Keratinocyte (primary cell): ENCODE data around the gene CCDC12. TPM values are rescaled to one million over a fixed set of nuclear protein-coding genes. Genes with fewer than 3 reads are reported as not detected.

Experiments used
- DNase-seq: peaks from one replicate; pipeline ENCODE4 v3.0.0-alpha.2; 2011; ENCODE audit warnings: low read depth, missing footprints, low spot score
- FAIRE-seq: peaks from 2 replicates; lab custom pipeline; 2011; peaks lifted over from hg19 to GRCh38; lab: Jason Lieb, UNC
- H2AFZ ChIP-seq: 2 replicates; pipeline ENCODE4 v1.6.0; 2012; ENCODE audit warnings: low read length, control low read depth, inconsistent platforms; ENCODE audit not compliant: control insufficient read depth
- H3K27ac ChIP-seq: 2 replicates; pipeline ENCODE4 v1.5.1; 2011; ENCODE audit warnings: low read length; ENCODE audit not compliant: control insufficient read depth, insufficient read depth
- H3K27me3 ChIP-seq: 3 replicates; pipeline ENCODE4 v1.6.0; 2011; ENCODE audit warnings: low read length; ENCODE audit not compliant: control insufficient read depth, insufficient read depth; ENCODE audit errors: extremely low read depth
- H3K36me3 ChIP-seq, 2 experiments: 2 replicates in 1 of 2; 3 replicates in 1 of 2; pipeline ENCODE4 v1.5.1; 2011; ENCODE audit warnings: low read length in 2 of 2, mild to moderate bottlenecking in 1 of 2; ENCODE audit not compliant: control insufficient read depth in 2 of 2, insufficient read depth in 2 of 2; ENCODE audit errors: extremely low read depth in 1 of 2
- H3K4me1 ChIP-seq: 3 replicates; pipeline ENCODE4 v1.5.1; 2011; ENCODE audit warnings: low read length; ENCODE audit not compliant: control insufficient read depth, insufficient read depth; ENCODE audit errors: extremely low read depth
- H3K4me2 ChIP-seq: 3 replicates; pipeline ENCODE4 v1.6.0; 2011; ENCODE audit warnings: low read depth, low read length; ENCODE audit not compliant: control insufficient read depth, insufficient read depth; ENCODE audit errors: extremely low read depth
- H3K4me3 ChIP-seq, 3 experiments: fragments of 200-600 bp in 1 of 3; sonication (generic) in 1 of 3; 2 replicates in 2 of 3; 3 replicates in 1 of 3; pipeline ENCODE4 v1.5.1; 2011 to 2016; ENCODE audit warnings: low read length in 3 of 3, mild to moderate bottlenecking in 3 of 3, control low read depth in 2 of 3, inconsistent platforms in 1 of 3, low read depth in 1 of 3, mixed read lengths in 1 of 3, mixed run types in 1 of 3, moderate library complexity in 1 of 3; ENCODE audit not compliant: control insufficient read depth in 2 of 3, insufficient read depth in 2 of 3; ENCODE audit errors: extremely low read depth in 1 of 3
- H3K79me2 ChIP-seq: 2 replicates; pipeline ENCODE4 v1.6.0; 2012; ENCODE audit warnings: low read length; ENCODE audit not compliant: control insufficient read depth, insufficient read depth
- H3K9ac ChIP-seq: 3 replicates; pipeline ENCODE4 v1.6.0; 2011; ENCODE audit warnings: low read length; ENCODE audit not compliant: control insufficient read depth, insufficient read depth; ENCODE audit errors: extremely low read depth
- H3K9me1 ChIP-seq: 3 replicates; pipeline ENCODE4 v1.6.0; 2011; ENCODE audit warnings: low read length; ENCODE audit not compliant: control insufficient read depth, insufficient read depth; ENCODE audit errors: extremely low read depth
- H3K9me3 ChIP-seq: 2 replicates; pipeline ENCODE4 v1.5.1; 2012; ENCODE audit warnings: low read depth, low read length; ENCODE audit not compliant: control insufficient read depth
- H4K20me1 ChIP-seq: 3 replicates; pipeline ENCODE4 v1.6.0; 2011; ENCODE audit warnings: low read length; ENCODE audit not compliant: control insufficient read depth, insufficient read depth; ENCODE audit errors: extremely low read depth
- CTCF ChIP-seq, 3 experiments: IDR thresholded peaks in 1 of 3; conservative IDR thresholded peaks in 1 of 3; optimal IDR thresholded peaks in 1 of 3; 2 replicates in 2 of 3; 3 replicates in 1 of 3; pipeline versions ENCODE3 to v1.5.1; 2011; ENCODE audit warnings: low read length in 3 of 3, mild to moderate bottlenecking in 3 of 3, moderate library complexity in 2 of 3, control low read depth in 1 of 3, inconsistent platforms in 1 of 3; ENCODE audit not compliant: insufficient read depth in 2 of 3; ENCODE audit errors: extremely low read depth in 1 of 3
- EZH2 ChIP-seq: IDR thresholded peaks from one replicate; pipeline ENCODE4 v1.6.1; 2012; ENCODE audit warnings: inconsistent platforms, mild to moderate bottlenecking, low read length, moderate library complexity
- dilution Hi-C: fragments of 300-500 bp; cut with MboI; formaldehyde crosslinking; loops from one replicate; pipeline ENCODE4 v1.7.0; 2020; ENCODE audit warnings: low sequenced_read_pairs; ENCODE audit not compliant: extremely low pct_ligation_motif_present
- polyA plus RNA-seq, 5 experiments: library from polyadenylated mRNA; depleted of rRNA in 3 of 5; stranded (reverse) in 3 of 5; stranded (forward) in 1 of 5; unstranded in 1 of 5; fragments of >200 nt; gene quantifications; 1 replicate in 1 of 5; 2 replicates in 3 of 5; 3 replicates in 1 of 5; pipeline versions ENCODE4 v1.2.1 to v1.2.3, GENCODE V29; 2011 to 2012; ENCODE audit warnings: missing spikeins in 2 of 5, low read depth in 1 of 5, low replicate concordance in 1 of 5

The CCDC12 gene
- polyA plus RNA-seq, 1 donor (not counting 4 experiments of a cell fraction or from before 2014, with no cell fraction given), result 27.5 TPM

DNA sequence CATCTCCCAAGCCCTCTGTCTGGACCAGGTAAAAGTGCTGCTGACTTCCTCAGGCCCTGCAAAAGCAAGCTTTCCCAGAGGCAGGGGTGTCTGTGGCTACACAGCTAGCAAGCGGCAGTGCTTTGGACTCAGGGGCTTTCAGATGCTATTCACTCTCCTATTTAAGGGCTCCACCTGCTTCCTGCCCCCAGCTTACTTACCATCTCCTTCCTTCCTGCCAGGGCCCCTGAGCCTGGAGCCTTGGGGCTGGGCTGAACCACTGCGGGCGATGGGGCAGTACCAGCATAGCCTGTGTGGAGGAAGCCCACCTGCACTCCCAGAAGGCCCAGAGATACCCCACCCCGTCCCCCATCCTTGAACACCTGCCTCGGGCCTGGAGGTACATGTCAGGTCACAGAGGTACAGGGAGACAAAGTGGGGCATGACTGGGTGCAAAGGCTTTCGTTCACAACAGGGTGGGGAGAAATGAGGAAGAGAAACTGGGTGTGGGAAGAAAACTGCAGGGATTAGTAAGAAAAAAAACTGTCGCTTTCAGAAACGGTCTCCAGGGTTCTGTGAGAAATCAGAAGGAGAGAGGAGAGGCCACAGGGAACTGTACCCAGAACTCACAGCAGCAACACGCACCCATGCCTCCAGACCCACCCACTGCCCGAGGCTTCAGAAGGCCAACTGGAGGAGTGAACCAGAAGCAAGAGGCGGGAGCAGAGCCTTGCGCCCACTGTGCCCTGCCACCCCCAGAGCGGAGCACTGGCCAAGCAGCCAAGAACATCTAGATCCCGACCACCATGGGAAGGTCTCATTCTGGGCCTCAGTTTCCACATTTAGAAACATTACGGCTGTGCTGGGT lies 49.5 kb downstream of the CCDC12 start:
- Histone ChIP-seq H3K9me1 (peaks cover 9% of the 10 kb centered on the region), H3K27ac (no peak overlapping the region), H3K9me3 (no peaks in the 10 kb centered on the region), H3K9ac (no peak overlapping the region), H3K4me1 (peaks cover 9% of the 10 kb centered on the region), H3K27me3 (no peaks in the 10 kb centered on the region), H3K4me3 (no peak overlapping the region), H3K36me3 (peaks cover 39 to 46% of the 10 kb centered on the region in 2 experiments), H3K4me2 (no peak overlapping the region), H4K20me1 (no peaks in the 10 kb centered on the region), H3K79me2 (peaks cover 37% of the 10 kb centered on the region), H2AFZ (no peak overlapping the region)
- DNase-seq (no peak), FAIRE-seq (no peak)
- TF ChIP-seq CTCF (optimal IDR thresholded peaks at IDR 0.05 in 1 of 3, IDR thresholded peaks at IDR 0.05 in 1 of 3, conservative IDR thresholded peaks at IDR 0.05 in 1 of 3; ENCODE audit: extremely low read depth in 1 of 3, insufficient read depth in 2 of 3, low read length in 3 of 3) (no peak), EZH2 (no peak)
- dilution Hi-C loops, result no loop called here

DNA sequence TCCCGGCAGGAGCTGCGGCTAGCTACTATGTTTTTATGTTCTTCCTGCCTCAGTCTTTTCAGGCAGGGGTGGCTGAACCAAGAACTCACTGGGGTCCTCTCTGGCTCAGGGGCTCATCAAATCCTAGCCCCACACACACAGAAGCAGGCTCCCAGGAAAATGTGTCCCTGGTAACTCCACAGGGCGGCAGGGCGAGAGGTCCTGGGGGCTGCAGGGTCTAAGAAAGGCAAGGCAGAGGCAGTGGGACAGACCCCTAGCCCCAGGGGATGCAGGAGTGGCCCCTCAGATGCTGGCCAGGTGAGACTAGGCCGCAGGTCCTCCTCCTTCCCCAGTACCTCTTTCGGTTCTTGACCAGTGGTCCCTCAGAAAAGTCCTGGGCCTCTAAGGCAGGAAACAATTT lies 50.1 kb downstream of the CCDC12 start:
- TF ChIP-seq CTCF (optimal IDR thresholded peaks at IDR 0.05 in 1 of 3, IDR thresholded peaks at IDR 0.05 in 1 of 3, conservative IDR thresholded peaks at IDR 0.05 in 1 of 3; ENCODE audit: extremely low read depth in 1 of 3, insufficient read depth in 2 of 3, low read length in 3 of 3), result no peak
- no peak for TF ChIP-seq EZH2
- peaks cover 2% of the 10 kb centered on the region for H3K4me1 ChIP-seq
- H3K79me2 ChIP-seq, result peaks cover 31% of the 10 kb centered on the region
- no peak overlapping the region for H3K4me2 ChIP-seq
- no peaks in the 10 kb centered on the region for H3K9me3 ChIP-seq
- H3K27me3 ChIP-seq, result no peaks in the 10 kb centered on the region
- H3K27ac ChIP-seq, result no peak overlapping the region
- no peak overlapping the region for H2AFZ ChIP-seq
- dilution Hi-C loops, result no loop called here
- peaks cover 5% of the 10 kb centered on the region for H3K9me1 ChIP-seq
- no peak overlapping the region for H3K4me3 ChIP-seq
- H3K9ac ChIP-seq, result no peak overlapping the region
- H3K36me3 ChIP-seq, result peaks cover 42 to 52% of the 10 kb centered on the region in 2 experiments
- FAIRE-seq, result no peak
- DNase-seq, result no peak
- H4K20me1 ChIP-seq, result no peaks in the 10 kb centered on the region
